ENCODE data around the gene HBG1. TPM values are rescaled to one million over a fixed set of nuclear protein-coding genes. Genes with fewer than 3 reads are reported as not detected.

Gene HBG1
- total and polyA plus RNA-seq, 2 donors from 2014 or later = not detected

- no peaks in the 10 kb centered on the region for H3K36me3 ChIP-seq (ENCODE audit: control insufficient read depth in 2 of 3, insufficient read depth in 3 of 3, low read length in 3 of 3)
- H3K9me3 ChIP-seq (ENCODE audit: control insufficient read depth in 2 of 3, insufficient read depth in 1 of 3, low read length in 3 of 3) = no peaks in the 10 kb centered on the region
- DNase-seq (no peak), FAIRE-seq (no peak)
- H3K9ac ChIP-seq (ENCODE audit: low read length in 3 of 3) = no peak overlapping the region
- intact Hi-C loops (cut with DNase I) = no loop called here
- H3K4me1 ChIP-seq (ENCODE audit: control insufficient read depth in 2 of 3, insufficient read depth in 2 of 3, low read depth in 1 of 3, low read length in 3 of 3) = no peaks in the 10 kb centered on the region
- H3K4me3 ChIP-seq (ENCODE audit: low read length in 3 of 3) = no peak overlapping the region
- H3K27ac ChIP-seq (ENCODE audit: low read depth in 2 of 2, low read length in 2 of 2) = no peak overlapping the region
- TF ChIP-seq CTCF (IDR thresholded peaks at IDR 0.05; ENCODE audit: borderline replicate concordance, extremely low read depth, insufficient read depth) = no peak
- no peaks in the 10 kb centered on the region for H3K27me3 ChIP-seq (ENCODE audit: control insufficient read depth, insufficient read depth, low read length)
Observed at GRCh38 chr11:5245155-5245554, 4.5 kb downstream of the HBG1 start.

GRCh38 chr11:5243816-5244180 is 5.9 kb downstream of the HBG1 start:
- FAIRE-seq = no peak
- no peak for TF ChIP-seq CTCF (IDR thresholded peaks at IDR 0.05; ENCODE audit: borderline replicate concordance, extremely low read depth, insufficient read depth)
- no peak for DNase-seq
- no peak overlapping the region for H3K4me3 ChIP-seq (ENCODE audit: low read length in 3 of 3)
- H3K27me3 ChIP-seq (ENCODE audit: control insufficient read depth, insufficient read depth, low read length) = no peaks in the 10 kb centered on the region
- no peak overlapping the region for H3K9ac ChIP-seq (ENCODE audit: low read length in 3 of 3)
- no peaks in the 10 kb centered on the region for H3K9me3 ChIP-seq (ENCODE audit: control insufficient read depth in 2 of 3, insufficient read depth in 1 of 3, low read length in 3 of 3)
- H3K4me1 ChIP-seq (ENCODE audit: control insufficient read depth in 2 of 3, insufficient read depth in 2 of 3, low read depth in 1 of 3, low read length in 3 of 3) = no peaks in the 10 kb centered on the region
- no peaks in the 10 kb centered on the region for H3K36me3 ChIP-seq (ENCODE audit: control insufficient read depth in 2 of 3, insufficient read depth in 3 of 3, low read length in 3 of 3)
- no peak overlapping the region for H3K27ac ChIP-seq (ENCODE audit: low read depth in 2 of 2, low read length in 2 of 2)
- intact Hi-C loops (cut with DNase I) = no loop called here

- H3K4me1 ChIP-seq (ENCODE audit: control insufficient read depth in 2 of 3, insufficient read depth in 2 of 3, low read depth in 1 of 3, low read length in 3 of 3) = no peaks in the 10 kb centered on the region
- DNase-seq (no peak), FAIRE-seq (no peak)
- H3K4me3 ChIP-seq (ENCODE audit: low read length in 3 of 3) = no peak overlapping the region
- no peak overlapping the region for H3K9ac ChIP-seq (ENCODE audit: low read length in 3 of 3)
- no peaks in the 10 kb centered on the region for H3K36me3 ChIP-seq (ENCODE audit: control insufficient read depth in 2 of 3, insufficient read depth in 3 of 3, low read length in 3 of 3)
- no peaks in the 10 kb centered on the region for H3K9me3 ChIP-seq (ENCODE audit: control insufficient read depth in 2 of 3, insufficient read depth in 1 of 3, low read length in 3 of 3)
- H3K27me3 ChIP-seq (ENCODE audit: control insufficient read depth, insufficient read depth, low read length) = no peaks in the 10 kb centered on the region
- intact Hi-C loops (cut with DNase I) = no loop called here
- no peak overlapping the region for H3K27ac ChIP-seq (ENCODE audit: low read depth in 2 of 2, low read length in 2 of 2)
- TF ChIP-seq CTCF (IDR thresholded peaks at IDR 0.05; ENCODE audit: borderline replicate concordance, extremely low read depth, insufficient read depth) = no peak
Observed at GRCh38 chr11:5242933-5243815, 6.5 kb downstream of the HBG1 start.
